Astrocyte of the cerebellum (primary cell): Measurements from ENCODE around the gene SEC22A.

ENCODE experiments used
- DNase-seq: peaks from one replicate; pipeline ENCODE4 v3.0.0-alpha.2; 2011; ENCODE audit warnings: low read depth
- H3K4me3 ChIP-seq: 2 replicates; pipeline ENCODE4 v1.5.1; 2011; ENCODE audit warnings: mild to moderate bottlenecking, low read depth, low read length, moderate library complexity
- in situ Hi-C: cut with HindIII; loops from 2 replicates; pipeline ENCODE4 v1.10.0; 2017; ENCODE audit warnings: low sequenced_read_pairs
- TF ChIP-seq, protein P1 (sequence below): IDR thresholded peaks from 2 replicates; pipeline ENCODE4 v1.5.1; 2012; ENCODE audit warnings: low read length, low read depth, moderate library complexity, mild to moderate bottlenecking; ENCODE audit errors: missing control alignments

SEC22A gene

GRCh38 chr3:123284399-123285010 is 82.8 kb downstream of the SEC22A start:
- no peak overlapping the region for H3K4me3 ChIP-seq
- DNase-seq = no peak
- in situ Hi-C loops = no loop called here
- TF ChIP-seq, protein P1, sequence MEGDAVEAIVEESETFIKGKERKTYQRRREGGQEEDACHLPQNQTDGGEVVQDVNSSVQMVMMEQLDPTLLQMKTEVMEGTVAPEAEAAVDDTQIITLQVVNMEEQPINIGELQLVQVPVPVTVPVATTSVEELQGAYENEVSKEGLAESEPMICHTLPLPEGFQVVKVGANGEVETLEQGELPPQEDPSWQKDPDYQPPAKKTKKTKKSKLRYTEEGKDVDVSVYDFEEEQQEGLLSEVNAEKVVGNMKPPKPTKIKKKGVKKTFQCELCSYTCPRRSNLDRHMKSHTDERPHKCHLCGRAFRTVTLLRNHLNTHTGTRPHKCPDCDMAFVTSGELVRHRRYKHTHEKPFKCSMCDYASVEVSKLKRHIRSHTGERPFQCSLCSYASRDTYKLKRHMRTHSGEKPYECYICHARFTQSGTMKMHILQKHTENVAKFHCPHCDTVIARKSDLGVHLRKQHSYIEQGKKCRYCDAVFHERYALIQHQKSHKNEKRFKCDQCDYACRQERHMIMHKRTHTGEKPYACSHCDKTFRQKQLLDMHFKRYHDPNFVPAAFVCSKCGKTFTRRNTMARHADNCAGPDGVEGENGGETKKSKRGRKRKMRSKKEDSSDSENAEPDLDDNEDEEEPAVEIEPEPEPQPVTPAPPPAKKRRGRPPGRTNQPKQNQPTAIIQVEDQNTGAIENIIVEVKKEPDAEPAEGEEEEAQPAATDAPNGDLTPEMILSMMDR = no peak

DNA sequence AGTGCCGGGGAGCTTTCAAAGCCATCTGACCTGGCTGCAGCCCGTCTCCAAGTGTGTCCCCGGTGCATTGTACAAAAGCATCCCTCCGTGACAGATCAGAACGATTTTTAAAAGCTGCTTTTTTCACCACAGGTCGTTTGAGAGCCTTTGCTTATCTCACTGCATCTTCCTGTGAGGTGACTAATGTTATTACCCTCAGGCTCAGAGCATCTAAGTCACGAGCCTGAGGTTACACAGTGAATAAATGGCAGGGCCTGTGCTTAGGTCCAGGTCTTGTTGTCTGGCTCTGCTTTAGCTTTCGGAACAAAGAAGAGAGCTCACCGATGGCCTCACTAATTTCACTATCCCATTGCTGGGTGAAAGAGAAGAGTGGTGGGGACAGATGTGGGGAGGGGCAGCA is 83.3 kb downstream of the SEC22A start:
- H3K4me3 ChIP-seq = no peak overlapping the region
- DNase-seq = no peak
- TF ChIP-seq, protein P1 = no peak
- in situ Hi-C loops = no loop called here

DNA sequence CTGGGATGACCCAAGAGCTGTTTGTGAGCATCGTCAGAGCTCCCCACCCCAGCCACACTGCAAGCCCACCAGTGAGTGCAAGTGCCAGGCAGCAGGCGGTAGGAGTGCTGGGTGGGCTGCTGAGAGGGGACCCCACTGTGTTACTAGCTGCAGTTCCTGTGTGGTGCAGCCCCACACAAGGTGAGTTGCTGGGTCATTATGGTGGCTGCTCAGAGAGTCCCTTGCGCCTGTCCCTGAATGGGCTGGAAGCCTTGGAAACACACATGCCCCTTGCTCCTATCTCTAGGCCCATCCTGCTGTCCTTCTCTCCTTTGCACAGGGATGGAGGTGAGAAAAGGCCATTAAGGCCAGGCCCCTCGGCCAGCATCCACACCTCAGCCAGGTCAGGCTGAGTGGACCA is 83.7 kb downstream of the SEC22A start:
- TF ChIP-seq, protein P1 = no peak
- no peak for DNase-seq
- no peak overlapping the region for H3K4me3 ChIP-seq
- in situ Hi-C loops = no loop called here

DNA sequence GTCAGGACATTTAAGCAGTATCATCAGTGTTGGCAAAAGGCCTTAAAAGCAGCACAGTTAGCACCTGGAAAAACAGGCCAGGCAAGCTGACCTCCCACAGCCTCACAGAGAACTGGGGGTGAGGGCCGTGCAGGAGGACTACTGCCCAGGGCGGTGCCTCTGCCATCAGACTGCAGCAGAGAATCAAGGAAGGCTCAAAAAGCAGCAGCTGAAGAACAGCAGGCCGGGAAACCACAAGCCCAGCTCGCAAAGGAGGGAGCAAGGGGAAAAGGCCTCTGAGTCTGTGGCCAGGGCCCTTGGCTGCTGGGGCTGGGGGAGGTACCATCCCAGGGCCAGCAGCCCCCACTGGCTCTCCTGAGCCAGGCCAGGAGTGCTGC is 84.2 kb downstream of the SEC22A start:
- TF ChIP-seq, protein P1 = no peak
- DNase-seq = no peak
- in situ Hi-C loops = no loop called here
- no peak overlapping the region for H3K4me3 ChIP-seq

GRCh38 chr3:123286308-123287023 is 84.7 kb downstream of the SEC22A start:
- DNase-seq = peak; percentile 41
- TF ChIP-seq, protein P1 = peak; percentile 99
- in situ Hi-C loops = no loop called here
- H3K4me3 ChIP-seq = no peak overlapping the region

GRCh38 chr3:123287051-123287961 is 85.6 kb downstream of the SEC22A start:
- no peak overlapping the region for H3K4me3 ChIP-seq
- no peak for DNase-seq
- in situ Hi-C loops = no loop called here
- TF ChIP-seq, protein P1 = no peak
